NB4 (cell line): ENCODE results near the gene ZNF662.

ENCODE experiments used
- MYC ChIP-seq: IDR thresholded peaks from 2 replicates; pipeline ENCODE4 v1.6.1; 2011; ENCODE audit warnings: low read depth, low read length
- POLR2A ChIP-seq: IDR thresholded peaks from 2 replicates; pipeline ENCODE4 v1.6.1; 2011; ENCODE audit warnings: mild to moderate bottlenecking; ENCODE audit not compliant: insufficient read length; ENCODE audit errors: extremely low read depth
- TF ChIP-seq, protein P1 (sequence below): IDR thresholded peaks from one replicate; pipeline ENCODE4 v1.5.1; 2012; ENCODE audit warnings: low read depth, low read length

DNA sequence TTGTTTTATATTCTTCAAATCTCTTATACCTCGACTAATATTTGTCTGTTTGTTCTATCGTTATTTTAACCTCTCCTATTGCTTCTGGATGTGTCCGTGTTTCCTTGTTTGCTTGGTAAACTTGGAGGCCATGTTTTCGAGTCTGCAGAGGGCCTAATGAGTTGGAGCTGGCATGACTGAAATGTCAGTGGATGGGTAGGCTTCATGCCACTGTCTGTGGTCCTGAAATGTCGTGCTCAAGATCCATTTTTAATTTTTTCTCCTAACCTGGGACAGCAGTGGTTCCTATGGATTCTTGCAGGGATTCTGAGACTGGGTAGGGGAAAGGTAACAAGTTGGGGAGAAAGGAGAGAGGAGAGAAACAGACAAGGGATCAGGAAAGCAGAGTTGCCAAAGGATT, 54.3 kb downstream of the ZNF662 start:
- TF ChIP-seq, protein P1, sequence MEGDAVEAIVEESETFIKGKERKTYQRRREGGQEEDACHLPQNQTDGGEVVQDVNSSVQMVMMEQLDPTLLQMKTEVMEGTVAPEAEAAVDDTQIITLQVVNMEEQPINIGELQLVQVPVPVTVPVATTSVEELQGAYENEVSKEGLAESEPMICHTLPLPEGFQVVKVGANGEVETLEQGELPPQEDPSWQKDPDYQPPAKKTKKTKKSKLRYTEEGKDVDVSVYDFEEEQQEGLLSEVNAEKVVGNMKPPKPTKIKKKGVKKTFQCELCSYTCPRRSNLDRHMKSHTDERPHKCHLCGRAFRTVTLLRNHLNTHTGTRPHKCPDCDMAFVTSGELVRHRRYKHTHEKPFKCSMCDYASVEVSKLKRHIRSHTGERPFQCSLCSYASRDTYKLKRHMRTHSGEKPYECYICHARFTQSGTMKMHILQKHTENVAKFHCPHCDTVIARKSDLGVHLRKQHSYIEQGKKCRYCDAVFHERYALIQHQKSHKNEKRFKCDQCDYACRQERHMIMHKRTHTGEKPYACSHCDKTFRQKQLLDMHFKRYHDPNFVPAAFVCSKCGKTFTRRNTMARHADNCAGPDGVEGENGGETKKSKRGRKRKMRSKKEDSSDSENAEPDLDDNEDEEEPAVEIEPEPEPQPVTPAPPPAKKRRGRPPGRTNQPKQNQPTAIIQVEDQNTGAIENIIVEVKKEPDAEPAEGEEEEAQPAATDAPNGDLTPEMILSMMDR, result no peak
- TF ChIP-seq POLR2A (no peak), MYC (no peak)
